Lower lobe of right lung (tissue), 2 donors: ENCODE measurements around the gene BICD1. TPM values are rescaled to one million over a fixed set of nuclear protein-coding genes. Genes with fewer than 3 reads are reported as not detected.
"Not testable (repeated sequence)": the region's sequence is repeated elsewhere in the genome, so short reads cannot be mapped to it uniquely, and the experiment has no call there.

Experiments used
- ATAC-seq, 2 donors: fragments of 200-7000 bp; cut with Tn5 transposase; one replicate each; pipeline ENCODE4 v1.9.1; 2020 to 2022; ENCODE audit warnings: mild to moderate bottlenecking in 2 of 2, moderate library complexity in 2 of 2
- DNase-seq: peaks from one replicate; pipeline ENCODE4 v3.0.0-alpha.2; 2020
- H3K27ac ChIP-seq: fragments of 200-600 bp; one replicate; pipeline ENCODE4 v1.8.0; 2022
- H3K27me3 ChIP-seq: fragments of 200-600 bp; one replicate; pipeline ENCODE4 v1.8.0; 2022; ENCODE audit warnings: low read depth
- H3K36me3 ChIP-seq: fragments of 200-600 bp; one replicate; pipeline ENCODE4 v1.8.0; 2022; ENCODE audit warnings: mild to moderate bottlenecking
- H3K4me1 ChIP-seq: fragments of 200-600 bp; one replicate; pipeline ENCODE4 v1.8.0; 2022
- H3K4me3 ChIP-seq: fragments of 200-600 bp; one replicate; pipeline ENCODE4 v1.8.0; 2022; ENCODE audit warnings: mild to moderate bottlenecking
- H3K9me3 ChIP-seq: fragments of 200-600 bp; one replicate; pipeline ENCODE4 v1.8.0; 2022
- intact Hi-C: fragments of 100-400 bp; cut with DNase I; formaldehyde crosslinking; loops from one replicate; pipeline ENCODE4 v1.11.0; 2022
- total RNA-seq: library from RNA; stranded (reverse); fragmentation: NEBNext Ultra II Directional; extraction: Animal tissue kit (Norgen Biotek cat#: 25700); gene quantifications from one replicate; pipeline ENCODE4 v1.2.1, GENCODE V29; 2021
- TF ChIP-seq, protein P1 (sequence below): fragments of 200-600 bp; IDR thresholded peaks from one replicate; pipeline ENCODE4 v1.8.0; 2022; ENCODE audit warnings: antibody characterized with exemption, mild to moderate bottlenecking
- donor health status: DM: no; HTN: yes; CAD: no; lungs with severe emphysema.

Gene BICD1
- total RNA-seq, 1 donor from 2014 or later = 11.0 TPM

DNA sequence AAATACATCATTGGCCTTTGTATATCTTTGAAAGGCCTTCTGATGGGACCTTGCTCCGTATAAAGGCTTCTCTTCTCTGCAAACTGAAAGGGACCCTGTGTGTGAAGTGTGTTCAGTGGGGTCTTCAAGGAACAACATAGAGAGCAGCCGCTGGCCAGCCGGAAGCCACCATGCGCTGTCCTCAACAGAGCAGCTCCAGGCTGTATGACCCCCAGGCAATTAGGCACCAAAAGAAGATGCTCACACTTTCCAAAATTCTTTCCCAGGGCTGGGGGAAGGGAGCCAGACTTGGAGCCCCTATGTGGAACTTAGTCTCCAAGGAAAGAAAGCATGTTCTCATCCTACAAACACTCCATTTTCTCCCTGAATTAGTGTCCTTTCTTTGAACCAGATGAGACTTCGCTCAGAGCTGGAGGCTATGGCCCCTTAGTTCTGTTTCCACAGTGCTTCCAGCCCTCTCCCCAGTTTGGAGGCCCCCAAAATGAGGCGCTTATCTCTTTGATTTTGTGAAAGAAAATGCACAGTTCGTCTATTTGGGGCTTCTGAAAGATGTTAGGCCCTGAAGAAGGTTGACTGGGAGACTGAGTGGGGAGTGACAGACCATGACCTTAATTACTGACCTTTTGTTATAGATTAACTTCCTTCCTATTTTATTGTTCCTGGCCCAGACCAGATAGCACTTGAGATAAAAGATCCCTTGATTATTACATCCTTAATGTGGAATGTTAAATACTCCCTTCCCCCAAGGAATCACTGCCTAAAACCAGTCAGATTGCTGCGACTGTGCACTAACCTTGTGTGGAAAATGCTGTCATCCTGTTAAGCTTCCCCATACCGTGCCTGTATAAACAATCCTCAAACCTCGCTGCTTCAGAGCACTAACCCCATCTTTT is 164.4 kb downstream of the BICD1 start:
- Histone ChIP-seq H3K4me1 (no peaks in the 10 kb centered on the region), H3K36me3 (no peaks in the 10 kb centered on the region), H3K27me3 (no peaks in the 10 kb centered on the region), H3K9me3 (no peaks in the 10 kb centered on the region), H3K27ac (no peak overlapping the region), H3K4me3 (no peak overlapping the region)
- DNase-seq (no peak), ATAC-seq (no peak)
- intact Hi-C loops = no loop called here
- TF ChIP-seq, protein P1, sequence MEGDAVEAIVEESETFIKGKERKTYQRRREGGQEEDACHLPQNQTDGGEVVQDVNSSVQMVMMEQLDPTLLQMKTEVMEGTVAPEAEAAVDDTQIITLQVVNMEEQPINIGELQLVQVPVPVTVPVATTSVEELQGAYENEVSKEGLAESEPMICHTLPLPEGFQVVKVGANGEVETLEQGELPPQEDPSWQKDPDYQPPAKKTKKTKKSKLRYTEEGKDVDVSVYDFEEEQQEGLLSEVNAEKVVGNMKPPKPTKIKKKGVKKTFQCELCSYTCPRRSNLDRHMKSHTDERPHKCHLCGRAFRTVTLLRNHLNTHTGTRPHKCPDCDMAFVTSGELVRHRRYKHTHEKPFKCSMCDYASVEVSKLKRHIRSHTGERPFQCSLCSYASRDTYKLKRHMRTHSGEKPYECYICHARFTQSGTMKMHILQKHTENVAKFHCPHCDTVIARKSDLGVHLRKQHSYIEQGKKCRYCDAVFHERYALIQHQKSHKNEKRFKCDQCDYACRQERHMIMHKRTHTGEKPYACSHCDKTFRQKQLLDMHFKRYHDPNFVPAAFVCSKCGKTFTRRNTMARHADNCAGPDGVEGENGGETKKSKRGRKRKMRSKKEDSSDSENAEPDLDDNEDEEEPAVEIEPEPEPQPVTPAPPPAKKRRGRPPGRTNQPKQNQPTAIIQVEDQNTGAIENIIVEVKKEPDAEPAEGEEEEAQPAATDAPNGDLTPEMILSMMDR = no peak

- no peak for DNase-seq
- no peaks in the 10 kb centered on the region for H3K4me1 ChIP-seq
- H3K27ac ChIP-seq = no peak overlapping the region
- no peak overlapping the region for H3K4me3 ChIP-seq
- no peak for ATAC-seq
- TF ChIP-seq, protein P1 = no peak
- intact Hi-C loops = no loop called here
- H3K27me3 ChIP-seq = no peaks in the 10 kb centered on the region
- H3K36me3 ChIP-seq = no peaks in the 10 kb centered on the region
- no peaks in the 10 kb centered on the region for H3K9me3 ChIP-seq
Observed at GRCh38 chr12:32272465-32272864, 165.8 kb downstream of the BICD1 start.

DNA sequence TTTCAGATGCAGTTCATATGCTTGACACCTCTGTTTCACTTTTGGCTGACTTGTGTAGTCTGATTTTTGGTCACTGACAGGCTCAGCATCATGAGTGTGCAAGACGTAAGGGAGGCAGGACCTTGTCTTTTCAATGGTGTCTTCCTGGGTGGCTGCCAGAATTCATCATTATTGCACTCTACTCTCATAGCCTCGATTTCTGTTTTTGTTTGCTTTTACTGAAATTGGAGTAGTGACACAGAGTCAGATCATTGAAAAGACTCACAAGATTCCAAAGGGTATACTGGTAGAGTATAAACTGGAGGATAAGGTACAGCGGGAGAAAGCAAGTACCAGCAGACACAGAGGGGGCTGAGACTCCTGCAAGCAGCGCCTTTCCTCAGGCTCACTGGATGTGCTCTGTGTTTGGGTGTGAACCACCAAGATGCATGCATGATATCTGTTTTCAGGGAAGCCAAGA is 166.4 kb downstream of the BICD1 start:
- intact Hi-C loops = no loop called here
- Histone ChIP-seq H3K9me3 (no peaks in the 10 kb centered on the region), H3K27me3 (no peaks in the 10 kb centered on the region), H3K4me1 (no peaks in the 10 kb centered on the region), H3K36me3 (no peaks in the 10 kb centered on the region), H3K27ac (no peak overlapping the region), H3K4me3 (no peak overlapping the region)
- no peak for DNase-seq
- TF ChIP-seq, protein P1 = no peak
- no peak for ATAC-seq

- TF ChIP-seq, protein P1 = no peak
- Histone ChIP-seq H3K27ac (no peak overlapping the region), H3K36me3 (no peaks in the 10 kb centered on the region), H3K4me1 (no peaks in the 10 kb centered on the region), H3K27me3 (no peaks in the 10 kb centered on the region), H3K9me3 (no peaks in the 10 kb centered on the region), H3K4me3 (no peak overlapping the region)
- no peak for ATAC-seq
- intact Hi-C loops = no loop called here
- no peak for DNase-seq
Observed at GRCh38 chr12:32273712-32274111, 167.1 kb downstream of the BICD1 start.

- no peaks in the 10 kb centered on the region for H3K36me3 ChIP-seq
- DNase-seq (no peak), ATAC-seq (no peak)
- no peaks in the 10 kb centered on the region for H3K4me1 ChIP-seq
- intact Hi-C loops = no loop called here
- no peak overlapping the region for H3K27ac ChIP-seq
- no peak overlapping the region for H3K4me3 ChIP-seq
- no peaks in the 10 kb centered on the region for H3K9me3 ChIP-seq
- no peaks in the 10 kb centered on the region for H3K27me3 ChIP-seq
- TF ChIP-seq, protein P1 = no peak
Observed at GRCh38 chr12:32274665-32275064, 168.0 kb downstream of the BICD1 start.

DNA sequence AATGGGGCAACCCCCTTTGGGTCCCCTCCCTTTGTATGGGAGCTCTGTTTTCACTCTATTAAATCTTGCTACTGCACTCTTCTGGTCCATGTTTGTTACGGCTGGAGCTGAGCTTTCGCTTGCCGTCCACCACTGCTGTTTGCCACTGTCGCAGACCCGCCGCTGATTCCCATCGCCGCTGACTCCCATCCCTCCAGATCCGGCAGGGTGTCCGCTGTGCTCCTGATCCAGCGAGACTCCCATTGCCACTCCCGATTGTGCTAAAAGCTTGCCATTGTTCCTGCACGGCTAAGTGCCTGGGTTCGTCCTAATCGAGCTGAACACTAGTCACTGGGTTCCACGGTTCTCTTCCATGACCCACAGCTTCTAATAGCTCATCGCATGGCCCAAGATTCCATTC is 168.9 kb downstream of the BICD1 start:
- H3K4me1 ChIP-seq, H3K9me3 ChIP-seq, H3K27ac ChIP-seq, DNase-seq, H3K4me3 ChIP-seq, H3K27me3 ChIP-seq, intact Hi-C loops, H3K36me3 ChIP-seq, ATAC-seq: not testable (repeated sequence)
